DMS 273 treated with DMSO at 0.1 percent for 48 hours (cell line): ENCODE measurements around the gene SAG.
"Not testable (repeated sequence)": the region's sequence is repeated elsewhere in the genome, so short reads cannot be mapped to it uniquely, and the experiment has no call there.

Experiments used
- DNase-seq: peaks from one replicate; lab custom pipeline; 2025; lab: John Stamatoyannopoulos, UW

Gene SAG

GRCh38 chr2:233356546-233357308 lies 49.1 kb downstream of the SAG start:
- no peak for DNase-seq

- DNase-seq, result no peak
Measured at GRCh38 chr2:233358335-233358734, 50.7 kb downstream of the SAG start.

- DNase-seq, result no peak
Measured at GRCh38 chr2:233358947-233359346, 51.3 kb downstream of the SAG start.

GRCh38 chr2:233359823-233360222 lies 52.2 kb downstream of the SAG start:
- no peak for DNase-seq

- DNase-seq, result no peak
Measured at GRCh38 chr2:233360771-233361176, 53.2 kb downstream of the SAG start.

GRCh38 chr2:233361297-233361696 lies 53.7 kb downstream of the SAG start:
- no peak for DNase-seq

GRCh38 chr2:233362742-233363141 lies 55.1 kb downstream of the SAG start:
- no peak for DNase-seq

- DNase-seq, result no peak
Measured at GRCh38 chr2:233363744-233364235, 56.2 kb downstream of the SAG start.

GRCh38 chr2:233365861-233366520 lies 58.4 kb downstream of the SAG start:
- no peak for DNase-seq

- DNase-seq, result no peak
Measured at GRCh38 chr2:233367586-233367985, 60.0 kb downstream of the SAG start.

GRCh38 chr2:233368756-233369155 lies 61.1 kb downstream of the SAG start:
- DNase-seq, result no peak

GRCh38 chr2:233369462-233369861 lies 61.8 kb downstream of the SAG start:
- DNase-seq, result no peak

GRCh38 chr2:233369897-233370685 lies 62.5 kb downstream of the SAG start:
- no peak for DNase-seq

- no peak for DNase-seq
Measured at GRCh38 chr2:233371641-233372040, 64.0 kb downstream of the SAG start.

- DNase-seq, result no peak
Measured at GRCh38 chr2:233372855-233373254, 65.2 kb downstream of the SAG start.

GRCh38 chr2:233373316-233373715 lies 65.7 kb downstream of the SAG start:
- no peak for DNase-seq

- not testable (repeated sequence) for DNase-seq
Measured at GRCh38 chr2:233374776-233375175, 67.2 kb downstream of the SAG start.

GRCh38 chr2:233375490-233376314 lies 68.1 kb downstream of the SAG start:
- DNase-seq, result no peak

- DNase-seq, result no peak
Measured at GRCh38 chr2:233379034-233379433, 71.4 kb downstream of the SAG start.

GRCh38 chr2:233379441-233379840 lies 71.8 kb downstream of the SAG start:
- DNase-seq, result no peak

- no peak for DNase-seq
Measured at GRCh38 chr2:233380132-233380895, 72.7 kb downstream of the SAG start.
